Lower leg skin (tissue), 4 donors: ENCODE measurements around the gene CPPED1. TPM values are rescaled to one million over a fixed set of nuclear protein-coding genes. Genes with fewer than 3 reads are reported as not detected.
"Not testable (repeated sequence)": the region's sequence is repeated elsewhere in the genome, so short reads cannot be mapped to it uniquely, and the experiment has no call there.

Experiments used
- DNase-seq, 2 donors: peaks; one replicate each; pipeline ENCODE4 v3.0.0-alpha.2; 2019; ENCODE audit warnings: low spot score in 2 of 2
- H3K4me3 ChIP-seq: fragments of 200-600 bp; sonication (generic); 2 replicates; pipeline ENCODE4 v1.5.1; 2017; ENCODE audit warnings: mild to moderate bottlenecking, low read depth; ENCODE audit not compliant: poor library complexity, severe bottlenecking
- CTCF ChIP-seq, 3 donors: fragments of 450-650 bp; IDR thresholded peaks; one replicate each; pipeline ENCODE4 v1.5.1; 2016; ENCODE audit warnings: antibody characterized with exemption in 3 of 3, mild to moderate bottlenecking in 3 of 3, moderate library complexity in 2 of 3
- POLR2A ChIP-seq, 2 donors: fragments of 450-650 bp; IDR thresholded peaks; one replicate each; pipeline ENCODE4 v1.6.1; 2016 to 2017; ENCODE audit warnings: antibody characterized with exemption in 2 of 2, mild to moderate bottlenecking in 1 of 2, moderate library complexity in 1 of 2
- WGBS, 2 donors: methylation state at CpG; one replicate each; pipeline ENCODE4 v1.1.5; 2018; 5-methylcytosine and 5-hydroxymethylcytosine counted together
- intact Hi-C: fragments of 100-400 bp; cut with DNase I; formaldehyde crosslinking; loops from one replicate; pipeline ENCODE4 v1.15.0; 2023; ENCODE audit warnings: low total_unique reads
- total RNA-seq, 4 donors: library from RNA; depleted of rRNA; stranded (reverse); fragments of >200 nt; gene quantifications; one replicate each; pipeline ENCODE4 v1.1.0, GENCODE V29; 2016

The CPPED1 gene
- total RNA-seq, 4 donors from 2014 or later, result 5.4 to 11.6 (median 8.2) TPM

GRCh38 chr16:12793120-12793864 is 10.4 kb downstream of the CPPED1 start:
- no peak for TF ChIP-seq POLR2A (IDR thresholded peaks at IDR 0.05)
- TF ChIP-seq CTCF (IDR thresholded peaks at IDR 0.05), result no peak
- H3K4me3 ChIP-seq, result no peak overlapping the region
- DNase-seq, result no peak
- intact Hi-C loops, result loop anchor here (10.0 kb wide), 1 partner anchor 688 kb away; no protein-coding TSS in a partner anchor
- WGBS, 2 donors, result 87 to 92% methylated on average over 9 of the region's 9 CpGs

- H3K4me3 ChIP-seq, DNase-seq: not testable (repeated sequence)
- intact Hi-C loops, result loop anchor here (10.0 kb wide), 1 partner anchor 688 kb away; no protein-coding TSS in a partner anchor
- 96 to 97% methylated on average over 5 of the region's 5 CpGs for WGBS, 2 donors
Measured at GRCh38 chr16:12792528-12792927, 11.2 kb downstream of the CPPED1 start.

GRCh38 chr16:12791340-12791739 is 12.3 kb downstream of the CPPED1 start:
- 93% methylated on average over 2 of the region's 2 CpGs for WGBS, 2 donors
- H3K4me3 ChIP-seq, result no peak overlapping the region
- intact Hi-C loops, result loop anchor here (10.0 kb wide), 1 partner anchor 687 kb away; no protein-coding TSS in a partner anchor
- TF ChIP-seq CTCF (IDR thresholded peaks at IDR 0.05) (no peak), POLR2A (IDR thresholded peaks at IDR 0.05) (no peak)
- no peak for DNase-seq

GRCh38 chr16:12788758-12789157 is 14.9 kb downstream of the CPPED1 start:
- no peak for DNase-seq
- TF ChIP-seq POLR2A (IDR thresholded peaks at IDR 0.05) (no peak), CTCF (IDR thresholded peaks at IDR 0.05) (no peak)
- intact Hi-C loops, result no loop called here
- 52 to 73% methylated on average over 7 of the region's 7 CpGs for WGBS, 2 donors
- no peak overlapping the region for H3K4me3 ChIP-seq

- no peak for TF ChIP-seq POLR2A (IDR thresholded peaks at IDR 0.05)
- no peak for TF ChIP-seq CTCF (IDR thresholded peaks at IDR 0.05)
- 95 to 97% methylated on average over 6 of the region's 6 CpGs for WGBS, 2 donors
- no peak for DNase-seq
- intact Hi-C loops, result no loop called here
- H3K4me3 ChIP-seq, result no peak overlapping the region
Measured at GRCh38 chr16:12786081-12786480, 17.6 kb downstream of the CPPED1 start.

- DNase-seq, result no peak
- no peak overlapping the region for H3K4me3 ChIP-seq
- no peak for TF ChIP-seq POLR2A (IDR thresholded peaks at IDR 0.05)
- no peak for TF ChIP-seq CTCF (IDR thresholded peaks at IDR 0.05)
- intact Hi-C loops, result no loop called here
Measured at GRCh38 chr16:12784076-12784475, 19.6 kb downstream of the CPPED1 start.
